Measurements from ENCODE around the gene APOBEC3C.
"Not testable (repeated sequence)": the region's sequence is repeated elsewhere in the genome, so short reads cannot be mapped to it uniquely, and the experiment has no call there.

Gene APOBEC3C

DNA sequence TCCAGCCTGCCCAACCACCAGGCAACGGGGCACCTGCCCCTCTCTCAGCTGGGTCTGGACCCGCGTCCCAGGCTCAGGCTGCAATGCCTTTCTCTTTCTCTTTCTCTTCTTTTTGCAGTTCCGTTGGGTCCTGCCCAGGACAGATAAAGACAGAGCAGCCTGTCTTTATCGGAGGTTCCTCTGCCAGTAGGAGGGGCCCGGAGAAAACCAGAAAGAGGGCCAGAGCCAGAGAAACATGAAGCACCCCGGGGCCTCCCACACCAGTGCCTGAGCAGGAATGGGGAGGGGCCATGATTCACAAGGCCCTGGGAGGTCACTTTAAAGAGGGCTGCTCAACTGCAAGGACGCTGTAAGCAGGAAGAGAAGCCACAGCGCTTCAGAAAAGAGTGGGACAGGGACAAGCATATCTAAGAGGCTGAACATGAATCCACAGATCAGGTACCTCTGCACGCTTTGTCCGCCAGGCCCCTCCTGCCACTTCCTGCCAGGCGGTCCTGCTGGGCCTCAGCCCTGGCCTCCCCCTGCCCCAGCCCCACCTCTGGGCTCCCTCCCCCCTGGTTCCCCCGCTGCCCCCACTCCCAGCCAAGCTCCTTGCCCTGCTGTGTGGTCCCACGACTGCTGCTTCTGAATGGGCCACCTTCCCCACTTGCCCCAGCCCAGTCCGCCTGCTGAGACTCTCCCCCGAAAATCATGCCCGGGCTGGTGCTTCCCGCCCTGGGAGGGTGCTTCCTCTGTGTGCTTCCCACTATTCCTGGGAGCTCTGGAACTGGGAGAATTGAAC is at the start of gene APOBEC3C:
APOBEC3C (plus strand) TSS at position 316 of the 781 bp plus-strand sequence; CDS start at position 422, 106 bp downstream.
- peak; percentile 85 for DNase-seq

DNA sequence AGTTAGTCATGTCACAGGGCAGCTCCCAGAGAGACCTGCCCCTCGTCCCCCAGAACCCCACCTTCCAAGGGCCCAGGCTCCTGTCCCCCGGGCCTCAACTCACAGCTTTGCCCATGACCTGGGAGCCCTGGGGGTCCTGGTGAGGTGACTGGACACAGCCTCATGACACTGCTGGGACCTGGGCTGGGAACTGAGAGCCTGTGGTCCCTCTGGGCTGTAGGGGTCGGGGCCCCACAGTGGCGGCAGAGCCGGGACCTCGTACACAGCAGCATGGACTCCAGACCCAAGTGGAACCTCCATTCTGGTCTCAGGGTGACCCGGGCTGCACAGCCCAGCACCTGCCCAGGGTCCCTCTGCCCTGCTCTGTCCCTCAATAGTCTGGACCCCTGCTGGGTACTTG is 49.8 kb upstream of the APOBEC3C start:
- no peak for DNase-seq

DNA sequence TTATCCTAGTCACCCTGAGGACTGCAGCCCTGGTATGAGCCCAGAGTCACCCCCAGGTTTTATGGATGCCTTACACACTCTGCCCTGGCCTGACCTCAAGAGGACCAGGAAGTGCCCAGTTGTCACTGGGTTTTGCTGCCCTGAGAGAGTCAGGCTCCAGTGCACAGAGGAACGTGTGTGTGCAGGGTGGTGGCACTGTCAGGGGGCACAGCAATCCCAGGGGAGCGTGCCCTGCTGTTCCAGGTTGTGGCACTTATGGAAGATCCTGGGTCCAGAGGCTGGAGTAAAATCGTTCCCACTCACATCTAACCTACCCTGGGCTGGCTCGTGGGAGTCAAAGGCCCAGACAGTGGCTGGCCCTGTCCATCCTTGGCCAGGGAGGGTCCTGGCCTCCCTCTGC is 49.1 kb upstream of the APOBEC3C start:
- no peak for DNase-seq

DNA sequence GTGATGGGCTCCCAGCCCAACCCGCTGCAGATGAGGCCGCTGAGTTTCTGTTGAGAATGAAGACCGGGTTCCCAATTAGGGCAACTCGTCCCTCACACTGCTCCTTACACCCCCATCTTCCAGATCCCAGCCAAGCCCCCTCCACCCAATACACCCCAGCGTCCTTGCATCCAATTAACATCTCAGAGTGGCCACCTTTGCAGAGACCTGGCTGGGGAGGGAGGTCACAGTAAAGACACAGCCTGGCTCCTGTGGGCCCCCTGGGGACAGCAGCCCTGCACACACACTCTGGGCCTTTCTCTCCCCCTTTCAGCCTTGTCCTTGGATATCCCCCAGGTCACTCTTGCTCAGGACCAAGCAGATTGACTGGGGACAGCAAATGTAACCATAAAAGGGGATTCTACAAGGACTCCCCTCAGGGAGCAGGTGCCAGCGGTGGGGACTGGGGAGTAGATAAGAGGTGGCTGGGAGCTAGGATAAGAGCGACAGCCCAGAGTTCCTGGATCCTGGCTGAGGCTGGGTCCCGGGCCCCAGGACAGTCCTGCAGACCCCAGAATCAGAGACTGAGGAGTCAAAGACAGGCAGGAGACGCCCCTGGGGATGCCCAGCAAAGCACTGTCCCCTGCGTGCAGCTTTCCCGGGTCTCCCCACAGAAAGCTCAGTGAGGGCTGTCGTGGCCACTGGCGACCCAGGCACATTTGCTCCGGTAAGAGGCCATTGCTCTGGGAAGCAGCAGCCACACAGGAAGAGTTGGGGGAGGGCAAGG is 48.3 kb upstream of the APOBEC3C start:
- DNase-seq, result no peak

- DNase-seq, result no peak
These were observed 47.7 kb upstream of the APOBEC3C start for GRCh38 chr22:38966380-38966702.

- DNase-seq, result no peak
These were observed 47.1 kb upstream of the APOBEC3C start for GRCh38 chr22:38966942-38967341.

GRCh38 chr22:38967451-38968450 is 46.3 kb upstream of the APOBEC3C start:
- peak; percentile 22 for DNase-seq

GRCh38 chr22:38968801-38969200 is 45.3 kb upstream of the APOBEC3C start:
- no peak for DNase-seq

GRCh38 chr22:38970551-38970950 is 43.5 kb upstream of the APOBEC3C start:
- no peak for DNase-seq

GRCh38 chr22:38971202-38971601 is 42.9 kb upstream of the APOBEC3C start:
- no peak for DNase-seq

- DNase-seq, result no peak
These were observed 42.3 kb upstream of the APOBEC3C start for GRCh38 chr22:38971791-38972190.

GRCh38 chr22:38972558-38972957 is 41.5 kb upstream of the APOBEC3C start:
- no peak for DNase-seq

- peak; percentile 64 for DNase-seq
These were observed 40.5 kb upstream of the APOBEC3C start for GRCh38 chr22:38973289-38974169.

- no peak for DNase-seq
These were observed 39.8 kb upstream of the APOBEC3C start for GRCh38 chr22:38974170-38974825.

DNA sequence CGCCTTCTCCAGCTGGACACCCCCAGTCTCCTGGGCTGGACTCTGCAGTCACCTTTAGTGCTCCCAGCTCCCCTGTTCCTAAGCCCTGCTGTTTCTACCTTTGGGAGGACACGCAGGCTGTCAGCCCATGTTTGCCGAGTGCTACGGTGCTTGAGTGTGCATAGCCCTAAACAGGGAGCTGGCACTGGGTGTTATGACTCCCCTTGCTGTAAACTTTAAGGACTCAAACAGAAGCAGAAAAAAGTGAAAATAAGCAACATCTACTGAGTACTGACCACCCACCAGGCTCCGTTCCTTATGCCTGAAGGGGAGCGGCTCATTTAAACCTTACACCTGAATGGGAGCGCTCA is 39.3 kb upstream of the APOBEC3C start:
- DNase-seq, result no peak

DNA sequence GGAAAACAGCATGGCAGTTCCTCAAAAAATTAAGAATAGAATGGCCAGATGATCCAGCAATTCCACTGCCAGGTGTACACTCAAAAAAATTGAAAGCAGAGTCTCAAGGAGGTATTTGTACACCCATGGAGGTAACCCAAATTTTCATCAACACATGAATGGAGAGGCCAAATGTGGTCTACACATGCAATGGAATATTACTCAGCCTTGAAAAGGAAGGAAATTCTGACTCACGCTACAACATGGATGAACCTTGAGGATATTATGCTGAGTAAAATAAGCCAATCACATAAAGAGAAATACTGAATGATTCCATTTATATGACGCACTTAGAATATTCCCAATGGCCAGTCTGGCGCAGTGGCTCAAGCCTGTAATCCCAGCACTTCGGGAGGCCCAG is 36.8 kb upstream of the APOBEC3C start:
- not testable (repeated sequence) for DNase-seq

DNA sequence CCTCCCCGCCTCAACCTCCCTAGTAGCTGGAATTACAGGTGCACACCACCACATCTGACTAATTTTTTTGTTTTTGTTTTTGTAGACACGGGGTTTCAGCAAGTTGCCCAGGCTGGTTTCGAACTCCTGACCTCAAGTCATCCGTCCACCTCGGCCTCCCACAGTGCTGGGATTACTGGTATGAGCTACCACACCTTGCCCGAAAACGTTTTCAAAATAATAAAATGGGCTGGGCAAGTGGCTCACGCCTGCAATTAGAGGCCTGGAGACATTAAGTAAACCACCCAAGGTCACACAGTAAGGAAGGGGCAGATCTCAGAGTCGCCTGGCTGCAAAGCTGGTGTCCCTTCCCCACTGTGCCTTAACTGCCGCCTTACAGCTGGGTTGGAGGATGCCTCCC is 33.5 kb upstream of the APOBEC3C start:
- not testable (repeated sequence) for DNase-seq

DNA sequence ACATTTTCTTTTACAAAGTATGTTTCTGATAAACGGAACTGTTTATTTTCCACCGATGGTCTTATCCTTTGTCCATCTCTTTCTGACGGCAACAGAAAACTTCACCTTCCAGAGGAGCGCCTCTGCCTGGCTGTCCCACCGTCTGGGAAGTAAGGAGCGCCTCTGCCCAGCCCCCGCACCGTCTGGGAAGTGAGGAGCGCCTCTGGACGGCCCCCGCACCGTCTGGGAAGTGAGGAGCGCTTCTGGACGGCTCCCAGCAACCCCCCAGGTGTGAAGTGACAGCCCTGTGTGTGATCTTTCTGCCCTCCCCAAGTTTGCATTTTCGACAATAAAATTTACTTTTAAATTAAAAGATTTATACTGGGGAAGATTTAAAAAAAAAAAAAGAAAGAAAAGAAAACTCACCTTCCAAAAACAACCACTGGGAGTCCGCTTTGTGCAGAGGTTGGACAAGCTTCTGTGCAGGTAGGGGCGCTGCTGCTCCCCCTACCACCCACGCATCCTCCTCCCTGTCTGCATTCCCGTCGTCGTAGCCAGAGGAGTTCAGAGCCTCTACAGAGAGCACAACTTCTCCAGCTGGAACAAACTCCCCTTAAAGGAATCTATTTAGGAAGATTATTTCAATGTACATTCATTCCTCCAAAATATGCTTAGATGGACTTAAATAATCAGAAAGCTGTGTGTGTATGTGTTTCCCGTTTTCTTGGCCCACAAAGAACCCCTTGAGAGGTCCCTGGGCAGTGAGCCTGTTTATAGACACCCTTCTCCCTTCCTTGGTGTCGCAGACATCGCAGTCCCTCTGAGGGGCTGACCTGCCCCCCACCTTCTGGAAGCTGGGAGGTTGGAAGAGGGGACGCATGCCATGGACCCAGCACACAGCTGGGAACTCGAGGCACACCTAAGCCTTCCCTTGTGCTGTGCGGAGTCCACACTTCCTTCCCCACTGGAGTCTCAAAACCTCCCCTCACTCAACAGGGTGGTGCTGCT is 32.8 kb upstream of the APOBEC3C start:
- no peak for DNase-seq

DNA sequence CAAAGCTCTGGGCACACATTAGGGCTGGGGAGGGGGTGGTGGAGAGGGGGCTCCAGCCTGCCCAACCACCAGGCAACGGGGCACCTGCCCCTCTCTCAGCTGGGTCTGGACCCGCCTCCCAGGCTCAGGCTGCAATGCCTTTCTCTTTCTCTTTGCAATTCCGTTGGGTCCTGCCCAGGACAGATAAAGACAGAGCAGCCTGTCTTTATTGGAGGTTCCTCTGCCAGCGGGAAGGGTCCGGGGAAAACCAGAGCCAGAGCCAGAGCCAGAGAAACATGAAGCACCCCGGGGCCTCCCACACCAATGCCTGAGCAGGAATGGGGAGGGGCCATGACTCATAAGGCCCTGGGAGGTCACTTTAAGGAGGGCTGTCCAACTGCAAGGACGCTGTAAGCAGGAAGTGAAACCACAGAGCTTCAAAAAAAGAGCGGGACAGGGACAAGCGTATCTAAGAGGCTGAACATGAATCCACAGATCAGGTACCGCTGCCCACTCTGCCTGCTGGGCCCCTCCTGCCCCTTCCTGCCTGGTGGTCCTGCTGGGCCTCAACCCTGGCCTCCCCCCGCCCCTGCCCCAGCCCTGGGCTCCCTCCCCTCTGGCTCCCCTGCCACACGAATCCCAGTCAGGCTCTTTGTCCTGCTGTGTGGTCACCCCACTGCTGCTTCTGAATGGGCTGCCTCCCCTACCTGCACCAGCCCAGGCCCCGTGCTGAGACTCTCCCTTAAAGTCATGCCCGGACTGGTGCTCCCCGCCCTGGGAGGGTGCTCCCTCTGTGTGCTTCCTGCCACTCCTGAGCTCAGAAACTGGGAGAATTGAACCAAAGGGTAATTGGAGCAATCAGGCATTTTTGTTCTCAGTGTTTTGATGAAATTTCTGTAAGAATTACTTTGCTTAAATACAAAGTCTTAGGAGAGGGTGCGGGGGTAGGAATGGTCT is 31.8 kb upstream of the APOBEC3C start, which contains the start of gene APOBEC3B:
APOBEC3B (plus strand) TSS at position 356 of the 936 bp plus-strand sequence; CDS start at position 463, 107 bp downstream.
- peak; percentile 81 for DNase-seq

All from CD4-positive, alpha-beta T cell treated with Interleukin-17A for 1 hour (primary cell).